Measurements from ENCODE around the gene IFI44L. TPM values are rescaled to one million over a fixed set of nuclear protein-coding genes. Genes with fewer than 3 reads are reported as not detected.

Gene IFI44L
- total RNA-seq, 2 donors from 2014 or later, result 0.74 to 2.1 TPM

- H3K9me3 ChIP-seq, result no peaks in the 10 kb centered on the region
- no peaks in the 10 kb centered on the region for H3K4me1 ChIP-seq
- TF ChIP-seq, protein P1, sequence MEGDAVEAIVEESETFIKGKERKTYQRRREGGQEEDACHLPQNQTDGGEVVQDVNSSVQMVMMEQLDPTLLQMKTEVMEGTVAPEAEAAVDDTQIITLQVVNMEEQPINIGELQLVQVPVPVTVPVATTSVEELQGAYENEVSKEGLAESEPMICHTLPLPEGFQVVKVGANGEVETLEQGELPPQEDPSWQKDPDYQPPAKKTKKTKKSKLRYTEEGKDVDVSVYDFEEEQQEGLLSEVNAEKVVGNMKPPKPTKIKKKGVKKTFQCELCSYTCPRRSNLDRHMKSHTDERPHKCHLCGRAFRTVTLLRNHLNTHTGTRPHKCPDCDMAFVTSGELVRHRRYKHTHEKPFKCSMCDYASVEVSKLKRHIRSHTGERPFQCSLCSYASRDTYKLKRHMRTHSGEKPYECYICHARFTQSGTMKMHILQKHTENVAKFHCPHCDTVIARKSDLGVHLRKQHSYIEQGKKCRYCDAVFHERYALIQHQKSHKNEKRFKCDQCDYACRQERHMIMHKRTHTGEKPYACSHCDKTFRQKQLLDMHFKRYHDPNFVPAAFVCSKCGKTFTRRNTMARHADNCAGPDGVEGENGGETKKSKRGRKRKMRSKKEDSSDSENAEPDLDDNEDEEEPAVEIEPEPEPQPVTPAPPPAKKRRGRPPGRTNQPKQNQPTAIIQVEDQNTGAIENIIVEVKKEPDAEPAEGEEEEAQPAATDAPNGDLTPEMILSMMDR (IDR thresholded peaks at IDR 0.05), result no peak
- no peak for DNase-seq
- no peaks in the 10 kb centered on the region for H3K36me3 ChIP-seq
- H3K4me3 ChIP-seq, result no peak overlapping the region
- H3K27ac ChIP-seq, result no peak overlapping the region
- H3K27me3 ChIP-seq, result no peaks in the 10 kb centered on the region
- intact Hi-C loops (cut with DNase I), result no loop called here
- H3K9ac ChIP-seq (ENCODE audit: low read depth in 2 of 2, low read length in 2 of 2), result no peak overlapping the region
Observed at GRCh38 chr1:78664763-78665162, 44.5 kb downstream of the IFI44L start.

DNA sequence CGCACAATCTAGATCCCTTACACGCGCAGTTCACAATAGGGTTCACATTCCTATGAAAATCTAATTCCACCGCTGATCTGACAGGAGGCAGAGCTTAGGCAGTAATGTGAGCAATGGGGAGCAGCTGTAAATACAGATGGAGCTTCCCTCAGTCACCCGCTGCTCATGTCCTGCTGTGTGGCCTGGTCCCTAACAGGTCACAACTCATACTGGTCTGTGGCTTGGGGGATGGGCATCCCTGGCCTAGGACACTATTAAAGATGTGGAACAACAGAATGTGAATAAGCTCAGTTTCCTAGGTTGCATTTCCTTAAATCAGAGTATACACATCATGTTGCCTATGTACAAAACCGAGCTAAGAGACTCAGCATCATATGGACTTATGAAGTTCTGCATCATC is 45.6 kb downstream of the IFI44L start:
- no peaks in the 10 kb centered on the region for H3K27me3 ChIP-seq
- no peaks in the 10 kb centered on the region for H3K36me3 ChIP-seq
- no peaks in the 10 kb centered on the region for H3K9me3 ChIP-seq
- H3K4me1 ChIP-seq, result no peaks in the 10 kb centered on the region
- H3K27ac ChIP-seq, result no peak overlapping the region
- no peak overlapping the region for H3K4me3 ChIP-seq
- intact Hi-C loops (cut with DNase I), result no loop called here
- TF ChIP-seq, protein P1 (IDR thresholded peaks at IDR 0.05), result no peak
- H3K9ac ChIP-seq (ENCODE audit: low read depth in 2 of 2, low read length in 2 of 2), result no peak overlapping the region
- no peak for DNase-seq

DNA sequence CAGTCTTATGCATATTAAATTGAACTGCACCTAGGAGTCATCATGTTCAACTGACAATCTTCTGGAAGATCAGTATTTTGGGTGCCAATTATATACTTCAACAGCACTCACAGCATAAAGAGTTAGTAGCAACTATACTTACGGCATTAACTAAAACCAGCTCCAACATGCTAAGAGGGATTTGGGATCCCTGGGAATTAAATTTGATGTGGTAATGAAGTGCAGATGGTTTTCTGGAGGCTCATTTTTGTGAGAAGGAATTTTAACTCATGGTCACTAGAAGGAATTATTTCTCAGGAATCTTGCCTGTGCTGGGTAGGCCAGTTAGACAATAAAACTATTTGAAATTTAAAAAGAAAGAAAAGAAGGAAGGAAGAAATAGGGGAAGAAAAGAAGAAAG is 47.7 kb downstream of the IFI44L start:
- TF ChIP-seq, protein P1 (IDR thresholded peaks at IDR 0.05), result no peak
- no peak overlapping the region for H3K9ac ChIP-seq (ENCODE audit: low read depth in 2 of 2, low read length in 2 of 2)
- intact Hi-C loops (cut with DNase I), result no loop called here
- H3K9me3 ChIP-seq, result no peaks in the 10 kb centered on the region
- no peak overlapping the region for H3K4me3 ChIP-seq
- no peaks in the 10 kb centered on the region for H3K36me3 ChIP-seq
- no peaks in the 10 kb centered on the region for H3K27me3 ChIP-seq
- no peak for DNase-seq
- H3K27ac ChIP-seq, result no peak overlapping the region
- H3K4me1 ChIP-seq, result no peaks in the 10 kb centered on the region

GRCh38 chr1:78668427-78668826 is 48.2 kb downstream of the IFI44L start:
- intact Hi-C loops (cut with DNase I), result no loop called here

DNA sequence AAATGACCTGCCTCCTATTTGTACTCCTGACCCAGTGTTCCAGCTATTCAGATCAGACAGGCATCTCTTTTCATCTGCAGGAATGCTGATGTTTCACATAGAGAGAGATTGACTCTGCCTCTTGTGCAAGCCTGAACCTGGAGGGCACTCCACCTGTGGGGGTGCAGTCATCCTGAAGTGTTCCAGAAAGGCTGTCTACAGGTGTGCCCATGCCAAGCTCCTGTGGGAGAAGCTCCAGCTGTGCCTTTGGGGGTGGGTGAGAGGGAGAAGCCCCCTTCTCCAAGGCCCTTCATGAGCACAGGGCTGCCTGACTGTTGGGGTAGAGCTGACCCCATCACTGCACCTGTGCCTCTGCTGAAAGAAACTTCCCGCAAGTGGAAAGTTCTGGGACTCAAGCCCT is 52.2 kb downstream of the IFI44L start:
- no peak overlapping the region for H3K27ac ChIP-seq
- no peaks in the 10 kb centered on the region for H3K9me3 ChIP-seq
- no peaks in the 10 kb centered on the region for H3K27me3 ChIP-seq
- H3K9ac ChIP-seq (ENCODE audit: low read depth in 2 of 2, low read length in 2 of 2), result no peak overlapping the region
- no peaks in the 10 kb centered on the region for H3K4me1 ChIP-seq
- no peak for DNase-seq
- H3K4me3 ChIP-seq, result no peak overlapping the region
- TF ChIP-seq, protein P1 (IDR thresholded peaks at IDR 0.05), result no peak
- H3K36me3 ChIP-seq, result no peaks in the 10 kb centered on the region
- intact Hi-C loops (cut with DNase I), result no loop called here

More at GRCh38 chr1:78668427-78668826, 48.2 kb downstream of the IFI44L start:
- H3K27ac ChIP-seq, result no peak overlapping the region
- DNase-seq, result no peak
- no peak overlapping the region for H3K4me3 ChIP-seq
- H3K4me1 ChIP-seq, result no peaks in the 10 kb centered on the region
- no peak overlapping the region for H3K9ac ChIP-seq (ENCODE audit: low read depth in 2 of 2, low read length in 2 of 2)
- TF ChIP-seq, protein P1 (IDR thresholded peaks at IDR 0.05), result no peak
- no peaks in the 10 kb centered on the region for H3K9me3 ChIP-seq
- no peaks in the 10 kb centered on the region for H3K27me3 ChIP-seq
- no peaks in the 10 kb centered on the region for H3K36me3 ChIP-seq

DNA sequence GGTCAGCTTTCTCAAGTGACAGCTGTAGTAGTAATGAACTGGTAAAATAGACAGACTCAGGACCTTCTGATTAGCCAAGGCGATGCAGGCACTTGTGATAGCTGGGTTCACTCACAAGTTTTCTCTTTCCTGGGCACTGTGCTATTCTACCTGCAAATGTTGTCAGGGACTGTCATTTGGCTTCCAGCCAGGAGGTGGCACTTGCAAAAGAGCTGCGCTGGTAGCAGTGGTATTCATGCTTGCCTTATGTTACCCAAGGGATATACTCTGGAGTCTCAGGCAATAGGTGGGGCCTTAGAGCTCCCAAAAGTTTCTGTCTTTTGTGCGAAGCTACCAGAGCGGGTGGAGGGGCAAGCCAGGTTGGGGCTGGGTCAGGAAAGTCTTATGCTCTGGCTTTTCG is 52.9 kb downstream of the IFI44L start:
- DNase-seq, result no peak
- no peak overlapping the region for H3K4me3 ChIP-seq
- no peak overlapping the region for H3K27ac ChIP-seq
- intact Hi-C loops (cut with DNase I), result no loop called here
- no peak overlapping the region for H3K9ac ChIP-seq (ENCODE audit: low read depth in 2 of 2, low read length in 2 of 2)
- H3K36me3 ChIP-seq, result no peaks in the 10 kb centered on the region
- no peaks in the 10 kb centered on the region for H3K4me1 ChIP-seq
- TF ChIP-seq, protein P1 (IDR thresholded peaks at IDR 0.05), result no peak
- H3K9me3 ChIP-seq, result no peaks in the 10 kb centered on the region
- no peaks in the 10 kb centered on the region for H3K27me3 ChIP-seq
